Lower leg skin (tissue), 4 donors: ENCODE measurements around the gene KCNK13. TPM values are rescaled to one million over a fixed set of nuclear protein-coding genes. Genes with fewer than 3 reads are reported as not detected.

Experiments used
- DNase-seq, 2 donors: peaks; one replicate each; pipeline ENCODE4 v3.0.0-alpha.2; 2019; ENCODE audit warnings: low spot score in 2 of 2
- H3K4me3 ChIP-seq: fragments of 200-600 bp; sonication (generic); 2 replicates; pipeline ENCODE4 v1.5.1; 2017; ENCODE audit warnings: mild to moderate bottlenecking, low read depth; ENCODE audit not compliant: poor library complexity, severe bottlenecking
- POLR2A ChIP-seq, 2 donors: fragments of 450-650 bp; IDR thresholded peaks; one replicate each; pipeline ENCODE4 v1.6.1; 2016 to 2017; ENCODE audit warnings: antibody characterized with exemption in 2 of 2, mild to moderate bottlenecking in 1 of 2, moderate library complexity in 1 of 2
- WGBS, 2 donors: methylation state at CpG; one replicate each; pipeline ENCODE4 v1.1.5; 2018; 5-methylcytosine and 5-hydroxymethylcytosine counted together
- intact Hi-C: fragments of 100-400 bp; cut with DNase I; formaldehyde crosslinking; loops from one replicate; pipeline ENCODE4 v1.15.0; 2023; ENCODE audit warnings: low total_unique reads
- total RNA-seq, 4 donors: library from RNA; depleted of rRNA; stranded (reverse); fragments of >200 nt; gene quantifications; one replicate each; pipeline ENCODE4 v1.1.0, GENCODE V29; 2016
- TF ChIP-seq, protein P1 (sequence below), 3 donors: fragments of 450-650 bp; IDR thresholded peaks; one replicate each; pipeline ENCODE4 v1.5.1; 2016; ENCODE audit warnings: antibody characterized with exemption in 3 of 3, mild to moderate bottlenecking in 3 of 3, moderate library complexity in 2 of 3

The KCNK13 gene
- total RNA-seq, 4 donors from 2014 or later = 0.12 to 0.46 (median 0.16) TPM; not detected in 1

DNA sequence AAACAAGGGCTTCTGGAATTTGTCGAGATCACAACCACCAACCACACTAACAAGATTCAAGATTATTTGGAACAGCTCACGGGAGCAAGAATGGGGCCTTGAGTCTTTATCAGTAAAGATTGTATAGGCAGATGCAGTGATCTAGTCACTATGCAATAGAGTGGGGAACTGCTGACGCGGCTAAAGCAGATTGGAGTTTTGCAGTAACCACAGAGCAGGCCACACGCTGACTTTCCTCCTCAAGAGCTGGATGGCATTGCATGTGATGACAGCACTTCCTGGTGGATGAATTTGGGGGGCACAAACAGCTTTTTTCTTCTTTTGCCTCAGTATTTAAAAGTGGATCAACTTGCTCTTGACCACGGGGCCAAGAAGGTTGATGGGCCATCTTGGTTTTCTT, 46.0 kb downstream of the KCNK13 start:
- no peak for TF ChIP-seq POLR2A (IDR thresholded peaks at IDR 0.05)
- TF ChIP-seq, protein P1, sequence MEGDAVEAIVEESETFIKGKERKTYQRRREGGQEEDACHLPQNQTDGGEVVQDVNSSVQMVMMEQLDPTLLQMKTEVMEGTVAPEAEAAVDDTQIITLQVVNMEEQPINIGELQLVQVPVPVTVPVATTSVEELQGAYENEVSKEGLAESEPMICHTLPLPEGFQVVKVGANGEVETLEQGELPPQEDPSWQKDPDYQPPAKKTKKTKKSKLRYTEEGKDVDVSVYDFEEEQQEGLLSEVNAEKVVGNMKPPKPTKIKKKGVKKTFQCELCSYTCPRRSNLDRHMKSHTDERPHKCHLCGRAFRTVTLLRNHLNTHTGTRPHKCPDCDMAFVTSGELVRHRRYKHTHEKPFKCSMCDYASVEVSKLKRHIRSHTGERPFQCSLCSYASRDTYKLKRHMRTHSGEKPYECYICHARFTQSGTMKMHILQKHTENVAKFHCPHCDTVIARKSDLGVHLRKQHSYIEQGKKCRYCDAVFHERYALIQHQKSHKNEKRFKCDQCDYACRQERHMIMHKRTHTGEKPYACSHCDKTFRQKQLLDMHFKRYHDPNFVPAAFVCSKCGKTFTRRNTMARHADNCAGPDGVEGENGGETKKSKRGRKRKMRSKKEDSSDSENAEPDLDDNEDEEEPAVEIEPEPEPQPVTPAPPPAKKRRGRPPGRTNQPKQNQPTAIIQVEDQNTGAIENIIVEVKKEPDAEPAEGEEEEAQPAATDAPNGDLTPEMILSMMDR (IDR thresholded peaks at IDR 0.05) = no peak
- WGBS, 2 donors = 88% methylated on average over 6 of the region's 6 CpGs
- intact Hi-C loops = no loop called here
- no peak for DNase-seq
- no peak overlapping the region for H3K4me3 ChIP-seq

DNA sequence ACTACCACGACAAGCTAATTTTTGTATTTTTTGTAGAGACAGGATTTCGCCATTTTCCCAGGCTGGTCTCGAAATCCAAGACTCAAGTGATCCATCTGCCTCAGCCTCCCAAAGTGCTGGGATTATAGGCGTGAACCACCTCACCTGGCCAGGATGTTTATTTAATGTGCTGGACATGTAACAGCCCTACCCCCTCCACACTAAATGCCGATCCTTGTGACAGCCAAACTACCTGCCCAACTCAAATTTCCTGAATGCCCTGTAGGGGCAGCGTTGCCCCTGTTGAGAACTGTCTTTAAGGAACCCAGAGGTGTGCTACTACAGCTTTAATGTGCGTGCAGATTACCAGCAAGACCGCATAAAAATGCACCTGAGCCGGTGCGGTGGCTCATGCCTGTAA, 48.1 kb downstream of the KCNK13 start:
- 77 to 81% methylated on average over 10 of the region's 10 CpGs for WGBS, 2 donors
- intact Hi-C loops = no loop called here
- no peak overlapping the region for H3K4me3 ChIP-seq
- TF ChIP-seq, protein P1 (IDR thresholded peaks at IDR 0.05) = no peak
- no peak for TF ChIP-seq POLR2A (IDR thresholded peaks at IDR 0.05)
- DNase-seq = no peak

DNA sequence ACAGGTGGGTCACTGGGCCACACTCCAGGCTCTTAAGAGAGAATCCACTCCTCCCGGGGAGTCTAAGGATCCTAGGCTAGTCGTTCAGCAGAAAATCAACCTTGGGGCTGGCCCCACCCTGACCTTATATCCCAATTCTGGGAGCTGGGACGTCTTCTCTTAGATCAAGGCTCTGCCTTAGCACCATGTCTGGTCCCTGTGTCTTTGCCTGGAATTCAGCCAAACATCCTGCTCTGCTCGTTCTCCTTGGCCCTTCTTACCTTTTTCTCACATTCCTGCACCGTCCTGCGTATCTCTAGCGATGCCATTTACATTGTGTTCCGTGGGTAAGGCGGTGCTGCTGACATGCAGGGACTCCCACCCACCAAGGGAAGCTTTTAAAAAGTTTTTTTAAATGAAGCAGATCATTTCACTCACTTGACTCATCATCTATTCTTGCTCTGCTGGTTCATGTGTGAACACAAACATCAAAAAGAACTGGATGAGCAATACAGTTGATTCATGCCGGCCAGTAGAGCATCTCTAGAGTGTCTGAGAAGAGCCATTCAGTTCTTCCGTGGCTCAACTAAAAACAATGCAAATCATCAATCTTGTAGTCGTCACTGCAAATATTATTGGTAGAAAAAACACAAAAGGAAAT, 50.2 kb downstream of the KCNK13 start:
- WGBS, 2 donors = 47 to 61% methylated on average over 12 of the region's 12 CpGs
- H3K4me3 ChIP-seq = no peak overlapping the region
- no peak for DNase-seq
- TF ChIP-seq POLR2A (IDR thresholded peaks at IDR 0.05) = no peak
- TF ChIP-seq, protein P1 (IDR thresholded peaks at IDR 0.05) = no peak
- intact Hi-C loops = no loop called here

DNA sequence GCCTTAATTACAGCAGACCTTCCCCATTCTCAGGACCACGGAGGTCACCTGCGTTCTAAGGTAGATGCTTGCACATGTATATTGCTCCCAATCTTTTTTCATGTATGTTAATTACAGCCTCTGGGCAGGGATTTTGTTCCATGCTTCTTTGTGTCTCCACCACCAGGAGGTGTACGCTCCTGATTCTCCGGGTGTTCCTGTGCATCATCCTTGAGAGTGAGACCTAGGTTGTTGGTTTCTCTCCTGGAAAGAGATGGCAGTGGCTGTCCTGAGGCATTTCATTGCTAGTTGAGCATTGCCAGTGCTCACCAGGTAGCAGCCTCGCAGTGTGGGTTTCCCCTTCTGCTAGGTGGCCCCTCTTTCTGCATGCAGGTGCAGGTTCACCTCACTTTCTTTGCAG, 52.8 kb downstream of the KCNK13 start:
- no peak overlapping the region for H3K4me3 ChIP-seq
- TF ChIP-seq, protein P1 (IDR thresholded peaks at IDR 0.05) = no peak
- TF ChIP-seq POLR2A (IDR thresholded peaks at IDR 0.05) = no peak
- intact Hi-C loops = no loop called here
- WGBS, 2 donors = 72 to 77% methylated on average over 5 of the region's 5 CpGs
- no peak for DNase-seq

DNA sequence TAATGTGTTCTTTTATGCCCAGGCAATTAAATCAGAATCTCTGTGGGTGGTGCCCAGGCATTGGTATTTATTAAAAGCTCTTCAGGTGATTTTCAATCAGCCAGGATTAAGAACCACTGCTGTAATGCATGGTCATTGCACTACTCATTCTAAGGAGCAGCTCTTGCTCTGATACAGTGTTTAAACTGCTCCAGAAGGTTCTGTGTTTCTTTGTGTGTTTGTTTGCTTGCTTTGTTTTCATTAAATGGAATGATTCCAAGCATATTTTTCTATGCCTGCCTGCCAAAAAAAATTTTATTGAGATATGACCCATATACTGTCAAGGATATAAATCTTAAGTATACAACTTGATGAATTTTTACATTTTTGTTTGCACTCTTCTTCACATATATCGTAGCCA, 54.0 kb downstream of the KCNK13 start:
- intact Hi-C loops = no loop called here
- no peak overlapping the region for H3K4me3 ChIP-seq
- WGBS, 2 donors = 32 to 76% methylated on average over 1 of the region's 1 CpG
- no peak for TF ChIP-seq POLR2A (IDR thresholded peaks at IDR 0.05)
- TF ChIP-seq, protein P1 (IDR thresholded peaks at IDR 0.05) = no peak
- DNase-seq = no peak

DNA sequence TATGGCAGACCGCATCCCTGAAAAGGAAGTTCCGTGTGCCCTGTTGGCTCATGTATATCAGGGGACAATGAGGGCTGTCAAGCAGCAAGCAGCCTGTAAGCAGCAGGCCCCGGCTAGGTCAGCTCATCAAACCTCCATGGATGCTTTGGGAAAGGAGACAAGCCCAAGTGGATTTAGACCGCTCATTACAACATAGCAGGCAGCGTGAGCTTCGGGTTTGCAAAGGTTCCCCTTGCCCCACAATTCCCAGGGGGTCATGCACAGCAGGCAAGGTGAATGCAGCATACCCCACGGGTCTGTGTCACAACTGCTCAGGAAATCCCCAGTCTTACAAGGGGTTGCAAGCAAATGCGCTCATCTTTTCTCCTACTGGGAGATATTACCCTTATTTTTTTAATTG, 54.6 kb downstream of the KCNK13 start:
- TF ChIP-seq, protein P1 (IDR thresholded peaks at IDR 0.05) = no peak
- TF ChIP-seq POLR2A (IDR thresholded peaks at IDR 0.05) = no peak
- WGBS, 2 donors = 82 to 85% methylated on average over 8 of the region's 8 CpGs
- no peak overlapping the region for H3K4me3 ChIP-seq
- intact Hi-C loops = no loop called here
- DNase-seq = no peak
